H1 (cell line): ENCODE measurements around the gene CCS. TPM values are rescaled to one million over a fixed set of nuclear protein-coding genes. Genes with fewer than 3 reads are reported as not detected.

Source experiments
- BACH1 ChIP-seq: IDR thresholded peaks from 2 replicates; pipeline ENCODE4 v1.6.1; 2012; ENCODE audit warnings: low read length, improper control_type of control experiment
- CHD1 ChIP-seq: IDR thresholded peaks from 2 replicates; pipeline ENCODE4 v1.6.1; 2012; ENCODE audit warnings: low read depth, low read length, improper control_type of control experiment
- EP300 ChIP-seq, 2 experiments: IDR thresholded peaks; 1 replicate in 1 of 2; 2 replicates in 1 of 2; pipeline ENCODE4 v1.6.1; 2011 to 2012; ENCODE audit warnings: low read depth in 2 of 2, low read length in 2 of 2, mild to moderate bottlenecking in 2 of 2, borderline replicate concordance in 1 of 2, inconsistent platforms in 1 of 2, moderate library complexity in 1 of 2
- GABPA ChIP-seq: IDR thresholded peaks from 2 replicates; pipeline ENCODE4 v1.6.1; 2011; ENCODE audit warnings: mild to moderate bottlenecking, low read length, moderate library complexity, borderline replicate concordance; ENCODE audit not compliant: insufficient read depth
- GTF2F1 ChIP-seq: IDR thresholded peaks from 2 replicates; pipeline ENCODE4 v1.6.1; 2012; ENCODE audit warnings: low read depth, low read length, improper control_type of control experiment, borderline replicate concordance
- MAFK ChIP-seq: IDR thresholded peaks from 2 replicates; pipeline ENCODE4 v1.6.1; 2012; ENCODE audit warnings: low read depth, mild to moderate bottlenecking, improper control_type of control experiment, low read length
- NRF1 ChIP-seq: IDR thresholded peaks from 2 replicates; pipeline ENCODE4 v1.6.1; 2011; ENCODE audit warnings: mild to moderate bottlenecking, low read depth, low read length, improper control_type of control experiment
- SIN3A ChIP-seq, 2 experiments: IDR thresholded peaks in 1 of 2; conservative IDR thresholded peaks in 1 of 2; 2 replicates each; pipeline ENCODE4 v1.6.1; 2011 to 2012; ENCODE audit warnings: low read length in 2 of 2, improper control_type of control experiment in 1 of 2, low read depth in 1 of 2, mild to moderate bottlenecking in 1 of 2
- SP1 ChIP-seq: IDR thresholded peaks from 2 replicates; pipeline ENCODE4 v1.6.1; 2011; ENCODE audit warnings: low read depth, low read length
- SP4 ChIP-seq: IDR thresholded peaks from 2 replicates; pipeline ENCODE4 v1.6.1; 2012; ENCODE audit warnings: low read length, inconsistent platforms
- SUZ12 ChIP-seq: fragments of 200-600 bp; sonication (generic); IDR thresholded peaks from 2 replicates; pipeline ENCODE4 v1.6.1; 2012; ENCODE audit warnings: mild to moderate bottlenecking, inconsistent platforms, low read length, moderate library complexity, mixed read lengths
- TEAD4 ChIP-seq: IDR thresholded peaks from 2 replicates; pipeline ENCODE4 v1.6.1; 2012; ENCODE audit warnings: low read depth, low read length, inconsistent platforms, mixed read lengths
- polyA plus RNA-seq, 7 experiments: library from polyadenylated mRNA; depleted of rRNA in 3 of 7; stranded (reverse) in 5 of 7; unstranded in 2 of 7; fragments of >200 nt in 5 of 7; fragments of 200-250 nt in 2 of 7; gene quantifications; 1 replicate in 5 of 7; 2 replicates in 1 of 7; 4 replicates in 1 of 7; pipeline versions ENCODE4 v1.2.1 to v1.2.3, GENCODE V29; 2011 to 2013; ENCODE audit warnings: missing spikeins in 2 of 7, mixed read lengths in 2 of 7
- total RNA-seq: library from RNA; stranded (reverse); fragmentation: NEBNext Ultra II Directional; extraction: Animal tissue kit (Norgen Biotek cat#: 25700); gene quantifications from 2 replicates; pipeline ENCODE4 v1.2.1, GENCODE V29; 2021
- TF ChIP-seq, protein P1 (sequence below): IDR thresholded peaks from 2 replicates; pipeline ENCODE4 v1.6.1; 2012; ENCODE audit warnings: inconsistent platforms

The CCS gene
- total and polyA plus RNA-seq, 2 of the 8 experiments (the other 6 are each of a cell fraction or from before 2014, with no cell fraction given): 37.1 to 37.7 TPM

DNA sequence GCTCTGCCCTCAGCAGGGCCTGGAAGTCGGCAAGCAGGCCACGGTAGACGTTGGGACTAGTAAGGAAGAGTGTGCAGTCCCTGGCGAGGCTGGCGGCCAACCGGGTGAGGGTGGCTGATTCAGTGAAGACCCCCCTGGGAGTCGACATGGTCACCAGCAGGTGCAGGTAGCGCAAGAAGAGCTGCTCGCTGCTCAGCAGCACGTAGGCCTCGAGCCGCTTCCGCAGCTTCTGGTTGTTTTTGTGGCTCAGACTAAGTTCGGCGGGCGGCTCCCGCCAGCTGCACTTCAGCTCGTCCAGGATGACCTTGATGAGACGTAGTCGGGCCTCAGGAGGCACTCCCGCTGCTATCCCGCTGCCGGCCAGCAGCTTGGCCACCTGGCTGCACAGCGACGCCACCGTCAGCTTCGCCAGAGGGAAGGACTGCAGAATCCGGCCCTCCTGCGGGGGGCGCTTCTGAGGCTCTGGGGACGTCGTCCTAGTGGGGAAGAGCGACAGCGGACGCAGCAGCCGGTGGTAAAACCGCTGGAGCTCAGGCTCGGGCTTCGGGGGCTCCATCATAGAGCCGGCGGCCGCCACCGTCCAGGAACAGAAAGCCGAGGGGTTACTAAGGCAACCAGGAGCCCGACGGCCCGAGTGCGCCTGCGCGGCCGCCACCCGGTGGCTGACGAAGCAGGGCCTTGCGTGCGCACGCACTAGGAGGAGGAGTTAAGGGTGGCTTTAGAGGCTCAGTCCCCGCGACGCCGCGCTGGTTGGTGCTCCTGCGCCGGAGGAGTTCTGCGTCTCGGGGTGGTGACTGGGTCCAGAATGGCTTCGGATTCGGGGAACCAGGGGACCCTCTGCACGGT is at the start of gene CCS, which contains the start of gene CCDC87 (continued):
- 0 out of 2 replicates have a peak, but pooled peaks have one; percentile 26 for TF ChIP-seq SP1
- no peak for TF ChIP-seq MAFK
- TF ChIP-seq GTF2F1: peak; percentile 18; the same call in 1 of the 2 replicates
- TF ChIP-seq SUZ12: no peak
- 0 out of 3 replicates have a peak, but pooled peaks of 1 of the 2 experiments have one; percentile 14 for TF ChIP-seq EP300 (IDR thresholded peaks at IDR 0.05; ENCODE audit: borderline replicate concordance in 1 of 2, low read depth in 2 of 2, low read length in 2 of 2)
- 0 out of 2 replicates have a peak, but pooled peaks have one; percentile 3 for TF ChIP-seq TEAD4
- TF ChIP-seq, protein P1, sequence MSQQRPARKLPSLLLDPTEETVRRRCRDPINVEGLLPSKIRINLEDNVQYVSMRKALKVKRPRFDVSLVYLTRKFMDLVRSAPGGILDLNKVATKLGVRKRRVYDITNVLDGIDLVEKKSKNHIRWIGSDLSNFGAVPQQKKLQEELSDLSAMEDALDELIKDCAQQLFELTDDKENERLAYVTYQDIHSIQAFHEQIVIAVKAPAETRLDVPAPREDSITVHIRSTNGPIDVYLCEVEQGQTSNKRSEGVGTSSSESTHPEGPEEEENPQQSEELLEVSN: peak; percentile 89
- no peak for TF ChIP-seq SP4
- TF ChIP-seq GABPA: 0 out of 2 replicates have a peak, but pooled peaks have one; percentile 29
- peak; percentile 84 for TF ChIP-seq NRF1
- TF ChIP-seq BACH1: no peak
- no peak for TF ChIP-seq CHD1
- peak; percentile 68 to 80; a peak in 2 of 4 replicates for TF ChIP-seq SIN3A (conservative IDR thresholded peaks at IDR 0.05 in 1 of 2, IDR thresholded peaks at IDR 0.05 in 1 of 2; ENCODE audit: low read depth in 1 of 2, low read length in 2 of 2)
